H1 (cell line): ENCODE results near the gene ZNF528. TPM values are rescaled to one million over a fixed set of nuclear protein-coding genes. Genes with fewer than 3 reads are reported as not detected.
A peak's percentile ranks its signal among the peaks of the same experiment; 100 is the strongest.

Experiments
- CBX5 ChIP-seq: fragments of 300-800, 300-1000 bp; sonication (generic); IDR thresholded peaks from 2 replicates; pipeline ENCODE4 v1.7.1; 2016; ENCODE audit warnings: antibody characterized with exemption, low read length, low read depth
- EGR1 ChIP-seq: IDR thresholded peaks from 2 replicates; pipeline ENCODE4 v1.6.1; 2011; ENCODE audit warnings: low read depth, low read length, borderline replicate concordance
- GABPA ChIP-seq: IDR thresholded peaks from 2 replicates; pipeline ENCODE4 v1.6.1; 2011; ENCODE audit warnings: mild to moderate bottlenecking, low read length, moderate library complexity, borderline replicate concordance; ENCODE audit not compliant: insufficient read depth
- HDAC2 ChIP-seq, 2 experiments: fragments of 300-600 bp in 1 of 2; sonication (generic) in 1 of 2; IDR thresholded peaks; 2 replicates each; pipeline ENCODE4 v1.6.1; 2011 to 2012; ENCODE audit warnings: low read depth in 2 of 2, low read length in 2 of 2, mild to moderate bottlenecking in 2 of 2, moderate library complexity in 2 of 2, borderline replicate concordance in 1 of 2, inconsistent platforms in 1 of 2
- KDM4A ChIP-seq: IDR thresholded peaks from one replicate; pipeline ENCODE4 v1.7.1; 2012; ENCODE audit warnings: low read depth, mild to moderate bottlenecking, moderate library complexity, low read length, inconsistent platforms; ENCODE audit not compliant: severe bottlenecking
- NRF1 ChIP-seq: IDR thresholded peaks from 2 replicates; pipeline ENCODE4 v1.6.1; 2011; ENCODE audit warnings: mild to moderate bottlenecking, low read depth, low read length, improper control_type of control experiment
- PHF8 ChIP-seq: fragments of 200-600 bp; sonication (generic); conservative IDR thresholded peaks from 2 replicates; pipeline ENCODE4 v1.7.1; 2012; ENCODE audit warnings: low read depth, mild to moderate bottlenecking, inconsistent platforms, low read length, moderate library complexity
- SP2 ChIP-seq: IDR thresholded peaks from 2 replicates; pipeline ENCODE4 v1.6.1; 2012; ENCODE audit warnings: mild to moderate bottlenecking, low read length, inconsistent platforms
- TAF1 ChIP-seq: IDR thresholded peaks from 2 replicates; pipeline ENCODE4 v1.6.1; 2011; ENCODE audit warnings: mild to moderate bottlenecking, low read depth, low read length
- TAF7 ChIP-seq: optimal IDR thresholded peaks from 2 replicates; pipeline ENCODE3; 2011; ENCODE audit warnings: low read depth, mild to moderate bottlenecking, inconsistent platforms, low read length, moderate library complexity, borderline replicate concordance
- polyA plus RNA-seq, 7 experiments: library from polyadenylated mRNA; depleted of rRNA in 3 of 7; stranded (reverse) in 5 of 7; unstranded in 2 of 7; fragments of >200 nt in 5 of 7; fragments of 200-250 nt in 2 of 7; gene quantifications; 1 replicate in 5 of 7; 2 replicates in 1 of 7; 4 replicates in 1 of 7; pipeline versions ENCODE4 v1.2.1 to v1.2.3, GENCODE V29; 2011 to 2013; ENCODE audit warnings: missing spikeins in 2 of 7, mixed read lengths in 2 of 7
- total RNA-seq: library from RNA; stranded (reverse); fragmentation: NEBNext Ultra II Directional; extraction: Animal tissue kit (Norgen Biotek cat#: 25700); gene quantifications from 2 replicates; pipeline ENCODE4 v1.2.1, GENCODE V29; 2021
- TF ChIP-seq, protein P1 (sequence below): IDR thresholded peaks from 2 replicates; pipeline ENCODE4 v1.6.1; 2012; ENCODE audit warnings: inconsistent platforms
- TF ChIP-seq, protein P2 (sequence below): IDR thresholded peaks from 2 replicates; pipeline ENCODE4 v1.6.1; 2012; ENCODE audit warnings: low read length, inconsistent platforms

The ZNF528 gene
- total and polyA plus RNA-seq, 2 of the 8 experiments (the other 6 are each of a cell fraction or from before 2014, with no cell fraction given): 0.58 to 4.2 TPM

DNA sequence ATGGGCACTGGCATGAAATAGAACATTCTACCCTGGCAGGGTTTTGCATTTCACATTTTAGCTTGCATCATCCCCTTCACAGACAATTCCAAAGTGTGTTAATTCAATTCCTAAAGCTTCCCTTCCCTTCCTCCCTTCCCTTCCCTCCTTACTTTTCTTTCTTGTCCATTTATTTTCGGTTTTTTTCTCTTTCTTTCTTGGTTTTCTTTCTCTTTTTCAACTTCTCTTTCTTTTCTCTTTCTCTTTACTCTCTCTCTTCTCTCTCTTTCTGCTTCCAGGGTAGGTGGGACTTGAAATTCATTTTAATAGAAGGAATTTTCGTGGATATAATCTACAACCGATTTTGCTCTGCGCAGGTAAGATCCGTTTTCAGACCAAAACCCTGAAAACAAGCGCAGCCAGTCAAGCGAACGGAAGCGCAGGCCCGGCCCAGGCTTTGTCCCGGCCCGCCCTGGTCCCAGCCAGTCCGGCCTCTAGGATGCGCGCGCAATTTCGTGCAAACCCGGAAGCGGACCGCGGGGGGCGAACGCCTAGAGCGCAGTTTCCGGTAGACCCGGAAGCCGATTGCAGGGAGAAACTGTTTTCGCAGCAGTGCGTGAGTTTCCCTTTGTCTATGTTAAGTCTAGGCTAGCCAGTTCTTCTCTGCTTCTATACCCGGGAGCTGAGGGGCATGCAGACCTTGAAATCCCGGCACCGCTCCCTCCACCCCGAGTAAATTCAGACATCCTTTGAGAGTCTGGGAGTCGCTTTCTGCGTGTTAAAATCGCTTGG lies at the start of gene ZNF528 (continued):
- TF ChIP-seq CBX5 (no peak), KDM4A (peak; percentile 52), TAF1 (peak; percentile 69; the same call in 1 of the 2 replicates), TAF7 (peak; percentile 41), NRF1 (0 out of 2 replicates have a peak, but pooled peaks have one; percentile 28), SP2 (no peak), EGR1 (peak; percentile 91), PHF8 (peak; percentile 20), HDAC2 (IDR thresholded peaks at IDR 0.05; ENCODE audit: borderline replicate concordance in 1 of 2, low read depth in 2 of 2, low read length in 2 of 2) (no peak), GABPA (peak; percentile 73; the same call in 1 of the 2 replicates)
- TF ChIP-seq, protein P1, sequence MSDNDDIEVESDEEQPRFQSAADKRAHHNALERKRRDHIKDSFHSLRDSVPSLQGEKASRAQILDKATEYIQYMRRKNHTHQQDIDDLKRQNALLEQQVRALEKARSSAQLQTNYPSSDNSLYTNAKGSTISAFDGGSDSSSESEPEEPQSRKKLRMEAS: no peak; the same call in 1 of the 2 replicates
- TF ChIP-seq, protein P2, sequence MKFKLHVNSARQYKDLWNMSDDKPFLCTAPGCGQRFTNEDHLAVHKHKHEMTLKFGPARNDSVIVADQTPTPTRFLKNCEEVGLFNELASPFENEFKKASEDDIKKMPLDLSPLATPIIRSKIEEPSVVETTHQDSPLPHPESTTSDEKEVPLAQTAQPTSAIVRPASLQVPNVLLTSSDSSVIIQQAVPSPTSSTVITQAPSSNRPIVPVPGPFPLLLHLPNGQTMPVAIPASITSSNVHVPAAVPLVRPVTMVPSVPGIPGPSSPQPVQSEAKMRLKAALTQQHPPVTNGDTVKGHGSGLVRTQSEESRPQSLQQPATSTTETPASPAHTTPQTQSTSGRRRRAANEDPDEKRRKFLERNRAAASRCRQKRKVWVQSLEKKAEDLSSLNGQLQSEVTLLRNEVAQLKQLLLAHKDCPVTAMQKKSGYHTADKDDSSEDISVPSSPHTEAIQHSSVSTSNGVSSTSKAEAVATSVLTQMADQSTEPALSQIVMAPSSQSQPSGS: no peak
